Osteoblast (primary cell): ENCODE measurements around the gene RAD51B. TPM values are rescaled to one million over a fixed set of nuclear protein-coding genes. Genes with fewer than 3 reads are reported as not detected.

Experiments used
- DNase-seq: peaks from one replicate; pipeline ENCODE4 v3.0.0; 2011; ENCODE audit warnings: low spot score, mixed read lengths; ENCODE audit not compliant: insufficient read length; ENCODE audit errors: missing footprints
- H2AFZ ChIP-seq: 2 replicates; pipeline ENCODE4 v1.6.0; 2011; ENCODE audit warnings: mild to moderate bottlenecking, low read length
- H3K27ac ChIP-seq: 2 replicates; pipeline ENCODE4 v1.5.1; 2011; ENCODE audit warnings: mild to moderate bottlenecking, low read depth, low read length, moderate library complexity
- H3K27me3 ChIP-seq: 2 replicates; pipeline ENCODE4 v1.6.0; 2012; ENCODE audit warnings: mild to moderate bottlenecking, control low read depth, inconsistent platforms, low read length, moderate library complexity; ENCODE audit not compliant: insufficient read depth
- H3K36me3 ChIP-seq: 2 replicates; pipeline ENCODE4 v1.5.1; 2011; ENCODE audit warnings: mild to moderate bottlenecking, low read length, control low read depth, moderate library complexity; ENCODE audit not compliant: insufficient read depth
- H3K4me1 ChIP-seq: 2 replicates; pipeline ENCODE4 v1.5.1; 2011; ENCODE audit warnings: mild to moderate bottlenecking, low read length, control low read depth, moderate library complexity; ENCODE audit not compliant: insufficient read depth
- H3K4me2 ChIP-seq: 2 replicates; pipeline ENCODE4 v1.6.0; 2011; ENCODE audit warnings: mild to moderate bottlenecking, low read length; ENCODE audit not compliant: insufficient read depth
- H3K4me3 ChIP-seq: fragments of 200-600 bp; sonication (generic); 3 replicates; pipeline ENCODE4 v1.5.1; 2012; ENCODE audit warnings: mild to moderate bottlenecking, low read length, inconsistent platforms; ENCODE audit not compliant: insufficient read depth
- H3K79me2 ChIP-seq: 2 replicates; pipeline ENCODE4 v1.6.0; 2012; ENCODE audit warnings: mild to moderate bottlenecking, low read length, control low read depth, inconsistent platforms; ENCODE audit not compliant: insufficient read depth
- H3K9me3 ChIP-seq: 2 replicates; pipeline ENCODE4 v1.5.1; 2011; ENCODE audit warnings: low read depth, low read length, control low read depth
- H4K20me1 ChIP-seq: 2 replicates; pipeline ENCODE4 v1.6.0; 2012; ENCODE audit warnings: mild to moderate bottlenecking, low read length, control low read depth; ENCODE audit not compliant: insufficient read depth
- CTCF ChIP-seq: IDR thresholded peaks from 2 replicates; pipeline ENCODE4 v1.5.1; 2011; ENCODE audit warnings: mild to moderate bottlenecking, low read depth, low read length, moderate library complexity; ENCODE audit errors: extremely low read depth
- total RNA-seq: library from RNA; depleted of rRNA; stranded (reverse); fragments of >200 nt; gene quantifications from 2 replicates; pipeline ENCODE4 v1.2.3, GENCODE V29; 2012

RAD51B gene
- total RNA-seq, 1 donor, result 13.8 TPM

GRCh38 chr14:68363843-68364767 is 544.5 kb downstream of the RAD51B start:
- Histone ChIP-seq H3K27me3 (no peaks in the 10 kb centered on the region), H3K36me3 (no peaks in the 10 kb centered on the region), H3K4me2 (peak overlapping the region; percentile 40), H3K79me2 (no peaks in the 10 kb centered on the region), H3K27ac (peak overlapping the region; percentile 60), H2AFZ (peak overlapping the region; percentile 64), H3K9me3 (no peaks in the 10 kb centered on the region), H3K4me1 (peaks cover 28% of the 10 kb centered on the region), H3K4me3 (no peak overlapping the region), H4K20me1 (no peaks in the 10 kb centered on the region)
- DNase-seq, result peak; percentile 75
- no peak for TF ChIP-seq CTCF

GRCh38 chr14:68364792-68365192 is 545.2 kb downstream of the RAD51B start:
- Histone ChIP-seq H3K27ac (peak overlapping the region; percentile 60), H3K27me3 (no peaks in the 10 kb centered on the region), H3K4me1 (peaks cover 28% of the 10 kb centered on the region), H3K4me3 (no peak overlapping the region), H4K20me1 (no peaks in the 10 kb centered on the region), H3K4me2 (peak overlapping the region; percentile 40), H2AFZ (peak overlapping the region; percentile 64), H3K36me3 (no peaks in the 10 kb centered on the region), H3K79me2 (no peaks in the 10 kb centered on the region), H3K9me3 (no peaks in the 10 kb centered on the region)
- DNase-seq, result no peak
- TF ChIP-seq CTCF, result no peak

- no peaks in the 10 kb centered on the region for H4K20me1 ChIP-seq
- H3K79me2 ChIP-seq, result no peaks in the 10 kb centered on the region
- no peak for DNase-seq
- H3K27ac ChIP-seq, result peak overlapping the region; percentile 60
- TF ChIP-seq CTCF, result no peak
- no peaks in the 10 kb centered on the region for H3K9me3 ChIP-seq
- H3K36me3 ChIP-seq, result no peaks in the 10 kb centered on the region
- H3K4me2 ChIP-seq, result peak overlapping the region; percentile 40
- H3K4me1 ChIP-seq, result peaks cover 26% of the 10 kb centered on the region
- no peak overlapping the region for H2AFZ ChIP-seq
- no peaks in the 10 kb centered on the region for H3K27me3 ChIP-seq
- H3K4me3 ChIP-seq, result no peak overlapping the region
These were observed 545.6 kb downstream of the RAD51B start for GRCh38 chr14:68365228-68365627.

- H3K36me3 ChIP-seq, result no peaks in the 10 kb centered on the region
- H3K4me1 ChIP-seq, result peaks cover 12% of the 10 kb centered on the region
- no peak overlapping the region for H2AFZ ChIP-seq
- H3K9me3 ChIP-seq, result no peaks in the 10 kb centered on the region
- no peak for TF ChIP-seq CTCF
- H3K27me3 ChIP-seq, result no peaks in the 10 kb centered on the region
- H3K4me2 ChIP-seq, result no peak overlapping the region
- H3K79me2 ChIP-seq, result no peaks in the 10 kb centered on the region
- H4K20me1 ChIP-seq, result no peaks in the 10 kb centered on the region
- DNase-seq, result no peak
- no peak overlapping the region for H3K4me3 ChIP-seq
- H3K27ac ChIP-seq, result no peak overlapping the region
These were observed 547.1 kb downstream of the RAD51B start for GRCh38 chr14:68366656-68367055.
